GM12865 (cell line): ENCODE measurements around the gene ILF2.
"Not testable (repeated sequence)": the region's sequence is repeated elsewhere in the genome, so short reads cannot be mapped to it uniquely, and the experiment has no call there.

Source experiments
- DNase-seq: peaks from one replicate; pipeline ENCODE4 v3.0.0; 2010; ENCODE audit warnings: low read depth
- H3K4me3 ChIP-seq: 2 replicates; pipeline ENCODE4 v1.5.1; 2011; ENCODE audit warnings: mild to moderate bottlenecking, low read depth, low read length, control low read depth
- TF ChIP-seq, protein P1 (sequence below): IDR thresholded peaks from 2 replicates; pipeline ENCODE4 v1.5.1; 2011; ENCODE audit warnings: low read length, control low read depth, low read depth, inconsistent platforms; ENCODE audit not compliant: insufficient read depth; ENCODE audit errors: missing control alignments

Gene ILF2

DNA sequence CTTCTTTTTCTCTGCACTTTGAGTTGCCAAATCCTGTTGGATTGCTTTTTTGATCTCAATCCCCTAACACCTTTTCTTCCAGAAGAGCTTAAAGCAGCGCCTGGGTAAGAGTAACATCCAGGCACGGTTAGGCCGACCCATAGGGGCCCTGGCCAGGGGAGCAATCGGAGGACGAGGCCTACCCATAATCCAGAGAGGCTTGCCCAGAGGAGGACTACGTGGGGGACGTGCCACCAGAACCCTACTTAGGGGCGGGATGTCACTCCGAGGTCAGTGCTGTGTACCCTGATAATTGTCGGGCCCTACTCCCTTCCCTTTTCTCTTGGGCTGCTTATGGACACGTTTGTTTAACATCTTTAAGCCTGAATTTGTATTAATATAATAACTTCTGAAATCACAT, 28.6 kb downstream of the ILF2 start:
- no peak for DNase-seq
- no peak overlapping the region for H3K4me3 ChIP-seq
- TF ChIP-seq, protein P1, sequence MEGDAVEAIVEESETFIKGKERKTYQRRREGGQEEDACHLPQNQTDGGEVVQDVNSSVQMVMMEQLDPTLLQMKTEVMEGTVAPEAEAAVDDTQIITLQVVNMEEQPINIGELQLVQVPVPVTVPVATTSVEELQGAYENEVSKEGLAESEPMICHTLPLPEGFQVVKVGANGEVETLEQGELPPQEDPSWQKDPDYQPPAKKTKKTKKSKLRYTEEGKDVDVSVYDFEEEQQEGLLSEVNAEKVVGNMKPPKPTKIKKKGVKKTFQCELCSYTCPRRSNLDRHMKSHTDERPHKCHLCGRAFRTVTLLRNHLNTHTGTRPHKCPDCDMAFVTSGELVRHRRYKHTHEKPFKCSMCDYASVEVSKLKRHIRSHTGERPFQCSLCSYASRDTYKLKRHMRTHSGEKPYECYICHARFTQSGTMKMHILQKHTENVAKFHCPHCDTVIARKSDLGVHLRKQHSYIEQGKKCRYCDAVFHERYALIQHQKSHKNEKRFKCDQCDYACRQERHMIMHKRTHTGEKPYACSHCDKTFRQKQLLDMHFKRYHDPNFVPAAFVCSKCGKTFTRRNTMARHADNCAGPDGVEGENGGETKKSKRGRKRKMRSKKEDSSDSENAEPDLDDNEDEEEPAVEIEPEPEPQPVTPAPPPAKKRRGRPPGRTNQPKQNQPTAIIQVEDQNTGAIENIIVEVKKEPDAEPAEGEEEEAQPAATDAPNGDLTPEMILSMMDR, result no peak

DNA sequence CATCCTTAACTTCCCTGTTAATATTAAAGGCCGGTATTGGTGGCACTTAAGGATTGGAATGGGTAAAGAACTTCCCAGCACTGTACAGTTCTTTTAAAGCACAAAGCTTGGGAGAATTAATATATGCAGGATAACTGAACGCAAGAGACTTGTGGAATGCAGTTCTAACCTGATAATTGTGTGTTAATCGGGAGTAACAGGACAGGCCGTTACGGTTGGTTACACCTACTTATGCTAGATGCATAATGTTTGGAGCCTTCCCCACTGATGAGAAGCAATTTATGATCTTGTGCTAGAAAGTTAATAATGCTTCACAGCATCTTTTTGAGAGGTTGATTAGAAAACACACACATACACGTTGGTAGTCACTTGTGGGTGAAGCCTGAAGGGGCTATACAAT, 29.9 kb downstream of the ILF2 start:
- DNase-seq, result no peak
- TF ChIP-seq, protein P1, result no peak
- H3K4me3 ChIP-seq, result no peak overlapping the region

DNA sequence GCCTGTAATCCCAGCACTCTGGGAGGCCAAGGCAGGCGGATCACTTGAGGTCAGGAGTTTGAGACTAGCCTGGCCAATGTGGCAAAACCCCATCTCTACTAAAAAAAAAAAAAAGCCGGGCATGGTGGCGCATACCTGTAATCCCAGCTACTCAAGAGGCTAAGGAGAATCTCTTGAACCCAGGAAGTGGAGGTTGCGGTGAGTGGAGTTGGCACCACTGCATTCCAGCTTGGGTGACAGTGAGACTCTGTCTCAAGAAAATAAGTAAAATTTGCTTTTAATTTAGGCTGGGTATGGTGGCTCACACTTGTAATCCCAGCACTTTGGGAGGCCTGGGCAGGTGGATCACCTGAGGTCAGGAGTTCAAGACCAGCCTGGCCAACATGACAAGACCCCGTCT, 30.6 kb downstream of the ILF2 start:
- not testable (repeated sequence) for H3K4me3 ChIP-seq, DNase-seq

DNA sequence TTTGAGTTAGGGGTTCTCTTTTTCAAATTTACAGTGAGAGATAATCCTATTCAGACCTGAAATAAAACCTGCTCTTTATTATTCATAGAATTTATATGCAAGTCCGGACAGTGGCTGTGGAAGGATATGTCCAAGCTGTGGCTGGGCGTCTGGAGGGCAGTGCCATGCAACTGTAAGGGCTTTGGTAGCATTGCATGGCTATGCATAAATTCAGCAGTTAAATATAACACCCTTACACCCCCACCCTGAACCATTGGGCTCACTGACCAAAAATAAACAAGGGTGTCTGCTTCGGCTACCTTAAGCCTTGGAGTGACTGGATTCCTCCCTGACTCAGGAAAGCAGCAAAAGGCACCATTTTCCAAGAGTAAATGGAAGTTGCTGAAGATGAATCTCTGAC, 31.5 kb downstream of the ILF2 start:
- no peak for DNase-seq
- TF ChIP-seq, protein P1, result no peak
- no peak overlapping the region for H3K4me3 ChIP-seq

DNA sequence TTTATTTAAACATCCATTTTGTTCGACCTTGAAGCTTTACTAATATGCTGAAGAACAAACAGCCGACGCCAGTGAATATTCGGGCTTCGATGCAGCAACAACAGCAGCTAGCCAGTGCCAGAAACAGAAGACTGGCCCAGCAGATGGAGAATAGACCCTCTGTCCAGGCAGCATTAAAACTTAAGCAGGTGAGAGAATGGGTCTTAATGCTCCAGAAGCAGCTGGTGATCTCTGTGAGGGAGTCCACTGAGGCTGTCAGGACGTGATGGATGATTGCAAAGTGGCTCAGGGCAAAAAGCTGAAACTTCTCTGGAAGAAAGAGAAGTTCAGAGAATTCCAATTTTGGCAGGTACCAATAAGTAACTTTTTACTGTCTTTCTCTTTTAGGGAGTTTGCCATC, 32.5 kb downstream of the ILF2 start:
- DNase-seq, result no peak
- TF ChIP-seq, protein P1, result no peak
- H3K4me3 ChIP-seq, result no peak overlapping the region

DNA sequence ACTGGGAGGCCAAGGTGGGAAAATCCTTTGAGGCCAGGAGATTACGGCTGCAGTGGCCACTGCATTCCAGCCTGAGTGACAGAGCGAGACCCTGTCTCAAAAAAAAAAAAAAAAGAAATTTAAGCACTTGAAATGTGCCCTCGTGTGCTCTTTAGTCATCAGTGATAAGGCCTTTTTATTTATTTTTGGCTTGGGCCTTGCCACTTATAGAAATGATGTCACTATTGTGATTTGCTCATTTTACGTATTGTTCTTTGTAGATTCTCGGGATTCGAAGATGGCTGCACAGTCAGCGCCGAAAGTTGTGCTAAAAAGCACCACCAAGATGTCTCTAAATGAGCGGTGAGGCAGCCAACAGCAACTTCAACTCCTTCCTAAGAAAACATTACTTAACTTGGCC, 34.5 kb downstream of the ILF2 start:
- no peak for DNase-seq
- H3K4me3 ChIP-seq, result no peak overlapping the region
- TF ChIP-seq, protein P1, result no peak

DNA sequence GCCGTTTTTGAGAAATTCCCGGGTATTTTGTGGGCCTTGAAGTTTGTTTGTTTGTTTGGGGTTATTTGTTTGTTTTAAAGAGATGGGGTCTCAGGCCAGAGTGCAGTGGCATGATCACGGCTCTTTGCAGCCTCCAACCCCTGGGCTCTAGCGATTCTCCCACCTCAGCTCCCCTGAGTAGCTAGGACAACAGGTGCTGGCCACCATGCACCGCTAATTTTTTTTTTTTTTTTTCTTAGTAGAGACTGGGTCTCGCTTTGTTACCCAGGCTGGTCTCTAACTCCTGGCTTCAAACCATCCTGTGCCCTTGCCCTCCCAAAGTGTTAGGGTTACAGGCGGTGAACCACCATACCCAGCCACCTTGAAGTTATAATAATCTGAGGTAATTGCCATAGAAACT, 34.9 kb downstream of the ILF2 start:
- H3K4me3 ChIP-seq, result peak overlapping the region; percentile 70
- no peak for DNase-seq
- TF ChIP-seq, protein P1, result no peak
